GM19035 (cell line): ENCODE results near the gene TAF11.
"Not testable (repeated sequence)": the region's sequence is repeated elsewhere in the genome, so short reads cannot be mapped to it uniquely, and the experiment has no call there.

ENCODE experiments used
- ATAC-seq: cut with Tn5 transposase; IDR thresholded peaks from one replicate; pipeline ENCODE4 v1.9.1; 2021; ENCODE audit not compliant: unreplicated experiment

TAF11 gene

GRCh38 chr6:34867484-34867883 is 20.4 kb downstream of the TAF11 start:
- ATAC-seq: no peak

GRCh38 chr6:34866509-34866908 is 21.3 kb downstream of the TAF11 start:
- ATAC-seq: no peak

GRCh38 chr6:34865107-34865506 is 22.7 kb downstream of the TAF11 start:
- ATAC-seq: no peak

- ATAC-seq: no peak
Observed at GRCh38 chr6:34864007-34864406, 23.8 kb downstream of the TAF11 start.

- ATAC-seq: no peak
Observed at GRCh38 chr6:34860776-34861175, 27.1 kb downstream of the TAF11 start.

GRCh38 chr6:34859951-34860350 is 27.9 kb downstream of the TAF11 start:
- no peak for ATAC-seq

GRCh38 chr6:34858681-34859080 is 29.2 kb downstream of the TAF11 start:
- ATAC-seq: no peak

- no peak for ATAC-seq
Observed at GRCh38 chr6:34855463-34855862, 32.4 kb downstream of the TAF11 start.

GRCh38 chr6:34852406-34853085 is 35.3 kb downstream of the TAF11 start:
- ATAC-seq: no peak

GRCh38 chr6:34851361-34851760 is 36.5 kb downstream of the TAF11 start:
- ATAC-seq: no peak

GRCh38 chr6:34849066-34849465 is 38.8 kb downstream of the TAF11 start:
- ATAC-seq: not testable (repeated sequence)

- ATAC-seq: no peak
Observed at GRCh38 chr6:34839666-34840352, 48.0 kb downstream of the TAF11 start.

- no peak for ATAC-seq
Observed at GRCh38 chr6:34837528-34837927, 50.3 kb downstream of the TAF11 start.

- ATAC-seq: no peak
Observed at GRCh38 chr6:34836451-34836850, 51.4 kb downstream of the TAF11 start.

GRCh38 chr6:34836008-34836407 is 51.8 kb downstream of the TAF11 start:
- ATAC-seq: no peak

- no peak for ATAC-seq
Observed at GRCh38 chr6:34834789-34835518, 52.9 kb downstream of the TAF11 start.

GRCh38 chr6:34832942-34833341 is 54.9 kb downstream of the TAF11 start:
- ATAC-seq: no peak

- ATAC-seq: no peak
Observed at GRCh38 chr6:34829137-34829536, 58.7 kb downstream of the TAF11 start.
